Neural progenitor cell (in vitro differentiated cells): ENCODE results near the gene MIDN. TPM values are rescaled to one million over a fixed set of nuclear protein-coding genes. Genes with fewer than 3 reads are reported as not detected.

Source experiments
- DNase-seq: peaks from one replicate; pipeline ENCODE4 v3.0.0-alpha.2; 2016; ENCODE audit warnings: low spot score
- H2AFZ ChIP-seq: fragments of 200-600 bp; sonication (generic); replicated peaks from 2 replicates; pipeline ENCODE4 v1.6.1; 2016; ENCODE audit warnings: antibody characterized with exemption
- H3F3A ChIP-seq: fragments of 200-600 bp; sonication (generic); 2 replicates; pipeline ENCODE4 v1.6.1; 2016; ENCODE audit warnings: antibody characterized with exemption, low read depth
- H3K27ac ChIP-seq: fragments of 200-600 bp; sonication (generic); 2 replicates; pipeline ENCODE4 v1.5.1; 2016; ENCODE audit warnings: mild to moderate bottlenecking
- H3K27me3 ChIP-seq: fragments of 200-600 bp; sonication (generic); 2 replicates; pipeline ENCODE4 v1.6.1; 2016; ENCODE audit warnings: mild to moderate bottlenecking, moderate library complexity
- H3K36me3 ChIP-seq: fragments of 200-600 bp; sonication (generic); 2 replicates; pipeline ENCODE4 v1.5.1; 2016
- H3K4me1 ChIP-seq: fragments of 200-600 bp; sonication (generic); 2 replicates; pipeline ENCODE4 v1.6.1; 2016; ENCODE audit warnings: mixed run types
- H3K4me2 ChIP-seq: fragments of 200-600 bp; sonication (generic); 2 replicates; pipeline ENCODE4 v1.6.1; 2016
- H3K4me3 ChIP-seq: fragments of 200-600 bp; sonication (generic); 2 replicates; pipeline ENCODE4 v1.5.1; 2016
- H3K79me2 ChIP-seq: fragments of 200-600 bp; sonication (generic); 2 replicates; pipeline ENCODE4 v1.6.1; 2016; ENCODE audit warnings: low read depth
- H3K9ac ChIP-seq: fragments of 200-600 bp; sonication (generic); 2 replicates; pipeline ENCODE4 v1.6.1; 2016
- H3K9me3 ChIP-seq: fragments of 200-600 bp; sonication (generic); 2 replicates; pipeline ENCODE4 v1.5.1; 2016; ENCODE audit warnings: low read depth
- H4K20me1 ChIP-seq: fragments of 200-600 bp; sonication (generic); 2 replicates; pipeline ENCODE4 v1.6.1; 2016; ENCODE audit warnings: low read depth
- H3K27ac Mint-ChIP-seq: 3 replicates; pipeline ENCODE4 v1.8.0; 2021; ENCODE audit warnings: mixed read lengths
- H3K27me3 Mint-ChIP-seq: 2 replicates; pipeline ENCODE4 v1.8.0; 2022; ENCODE audit warnings: low read depth, mild to moderate bottlenecking, inconsistent platforms, moderate library complexity, mixed read lengths; ENCODE audit not compliant: insufficient read depth
- H3K36me3 Mint-ChIP-seq: 3 replicates; pipeline ENCODE4 v1.8.0; 2021; ENCODE audit warnings: mixed read lengths
- H3K4me1 Mint-ChIP-seq: 3 replicates; pipeline ENCODE4 v1.8.0; 2021; ENCODE audit warnings: mixed read lengths
- H3K4me3 Mint-ChIP-seq: 3 replicates; pipeline ENCODE4 v1.8.0; 2021; ENCODE audit warnings: mild to moderate bottlenecking, moderate library complexity, mixed read lengths
- H3K9me3 Mint-ChIP-seq: 3 replicates; pipeline ENCODE4 v1.8.0; 2020; ENCODE audit warnings: mixed read lengths
- CTCF ChIP-seq: fragments of 200-600 bp; sonication (generic); IDR thresholded peaks from 2 replicates; pipeline ENCODE4 v1.5.1; 2017; ENCODE audit warnings: antibody characterized with exemption, mild to moderate bottlenecking
- EZH2 ChIP-seq: fragments of 200-600 bp; sonication (generic); IDR thresholded peaks from 2 replicates; pipeline ENCODE4 v1.6.1; 2017; ENCODE audit warnings: antibody characterized with exemption, mild to moderate bottlenecking, moderate library complexity
- EZH2phosphoT487 ChIP-seq: fragments of 200-600 bp; sonication (generic); IDR thresholded peaks from 2 replicates; pipeline ENCODE4 v1.6.1; 2017; ENCODE audit warnings: antibody characterized with exemption
- total RNA-seq: library from RNA; depleted of rRNA; stranded (reverse); fragments of >200 nt; gene quantifications from 2 replicates; pipeline ENCODE4 v1.2.3, GENCODE V29; 2015; ENCODE audit warnings: low replicate concordance

The MIDN gene
- total RNA-seq, 1 donor from 2014 or later = 16.1 TPM

GRCh38 chr19:1296078-1296477, 47.7 kb downstream of the MIDN start:
- no peak for DNase-seq
- no peaks in the 10 kb centered on the region for H3K36me3 ChIP-seq
- no peaks in the 10 kb centered on the region for H3K4me1 ChIP-seq
- no peak for TF ChIP-seq CTCF
- TF ChIP-seq EZH2 = no peak
- no peak for TF ChIP-seq EZH2phosphoT487
- peaks cover 4% of the 10 kb centered on the region for H3F3A ChIP-seq
- H3K4me3 ChIP-seq = no peak overlapping the region
- Mint-ChIP-seq H3K27ac (no peak overlapping the region), H3K4me1 (peaks cover 7% of the 10 kb centered on the region), H3K4me3 (peak overlapping the region; percentile 33), H3K9me3 (no peaks in the 10 kb centered on the region), H3K36me3 (peaks cover 5% of the 10 kb centered on the region), H3K27me3 (peaks cover 4% of the 10 kb centered on the region)
- no peak overlapping the region for H3K4me2 ChIP-seq
- H4K20me1 ChIP-seq = peaks cover 57% of the 10 kb centered on the region
- no peak overlapping the region for H3K27ac ChIP-seq
- no peaks in the 10 kb centered on the region for H3K9me3 ChIP-seq
- H2AFZ ChIP-seq = no peak overlapping the region
- no peak overlapping the region for H3K9ac ChIP-seq
- H3K27me3 ChIP-seq = peaks cover 18% of the 10 kb centered on the region
- no peaks in the 10 kb centered on the region for H3K79me2 ChIP-seq

GRCh38 chr19:1296575-1297271, 48.3 kb downstream of the MIDN start:
- Histone ChIP-seq H3K4me3 (no peak overlapping the region), H3F3A (peaks cover 4% of the 10 kb centered on the region), H3K9me3 (no peaks in the 10 kb centered on the region), H3K9ac (no peak overlapping the region), H3K4me2 (no peak overlapping the region), H3K36me3 (no peaks in the 10 kb centered on the region), H3K27me3 (peaks cover 18% of the 10 kb centered on the region), H4K20me1 (peaks cover 50% of the 10 kb centered on the region), H2AFZ (no peak overlapping the region), H3K27ac (no peak overlapping the region), H3K79me2 (no peaks in the 10 kb centered on the region), H3K4me1 (no peaks in the 10 kb centered on the region)
- DNase-seq = no peak
- Mint-ChIP-seq H3K27ac (no peak overlapping the region), H3K27me3 (peaks cover 6% of the 10 kb centered on the region), H3K4me3 (no peak overlapping the region), H3K4me1 (peaks cover 7% of the 10 kb centered on the region), H3K36me3 (peaks cover 5% of the 10 kb centered on the region), H3K9me3 (no peaks in the 10 kb centered on the region)
- no peak for TF ChIP-seq EZH2
- no peak for TF ChIP-seq EZH2phosphoT487
- TF ChIP-seq CTCF = no peak

GRCh38 chr19:1298235-1298634, 49.9 kb downstream of the MIDN start:
- Histone ChIP-seq H3K4me1 (peaks cover 13% of the 10 kb centered on the region), H3K9ac (no peak overlapping the region), H2AFZ (no peak overlapping the region), H3K4me2 (no peak overlapping the region), H3K4me3 (no peak overlapping the region), H3K27me3 (peaks cover 18% of the 10 kb centered on the region), H4K20me1 (peaks cover 35% of the 10 kb centered on the region), H3K27ac (no peak overlapping the region), H3K36me3 (no peaks in the 10 kb centered on the region), H3F3A (peaks cover 15% of the 10 kb centered on the region), H3K79me2 (no peaks in the 10 kb centered on the region), H3K9me3 (no peaks in the 10 kb centered on the region)
- Mint-ChIP-seq H3K4me3 (no peak overlapping the region), H3K4me1 (peaks cover 12% of the 10 kb centered on the region), H3K9me3 (no peaks in the 10 kb centered on the region), H3K27ac (peak overlapping the region; percentile 78), H3K36me3 (peaks cover 5% of the 10 kb centered on the region), H3K27me3 (peaks cover 6% of the 10 kb centered on the region)
- no peak for DNase-seq
- no peak for TF ChIP-seq CTCF
- no peak for TF ChIP-seq EZH2
- no peak for TF ChIP-seq EZH2phosphoT487
